Measurements from ENCODE around the gene PSMB7.

PSMB7 gene

DNA sequence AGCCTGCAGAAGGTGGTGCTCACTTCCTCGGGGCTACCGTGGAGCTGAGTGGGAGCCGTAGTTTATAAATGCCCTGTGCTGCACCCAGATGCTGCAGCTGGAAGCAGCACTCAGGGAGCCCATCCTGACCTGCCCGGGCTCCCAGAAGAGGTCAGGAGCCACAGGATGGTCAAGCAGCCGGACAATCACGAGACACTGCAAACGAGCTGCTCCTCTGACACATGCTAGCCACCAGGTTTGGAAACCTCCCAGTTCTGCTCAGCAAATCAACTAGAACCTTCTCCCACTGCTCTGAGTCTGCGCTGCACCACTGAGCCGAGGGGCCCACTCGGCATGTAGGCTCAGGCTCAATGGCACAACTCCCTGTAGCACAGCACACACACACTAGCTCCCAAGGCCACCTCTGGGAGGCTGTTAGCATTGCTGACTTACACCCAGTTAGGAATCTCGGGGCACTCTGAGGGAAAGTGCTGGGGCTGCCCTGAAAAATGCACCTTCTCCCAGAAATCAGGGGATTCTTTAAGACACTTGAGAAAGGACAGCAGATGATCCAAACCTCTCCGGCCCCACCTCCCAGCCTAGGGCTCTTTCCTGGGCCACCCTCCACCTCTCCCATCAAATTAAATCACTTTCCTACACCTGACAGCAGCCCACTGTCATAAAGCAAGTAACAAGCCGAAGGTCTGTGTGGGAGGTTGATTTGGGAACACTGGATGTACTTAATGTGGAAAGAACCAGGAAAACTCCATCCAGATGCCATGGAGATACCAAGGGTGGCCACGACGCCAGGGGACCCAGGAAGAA, 59.1 kb downstream of the PSMB7 start:
- no peak for DNase-seq

DNA sequence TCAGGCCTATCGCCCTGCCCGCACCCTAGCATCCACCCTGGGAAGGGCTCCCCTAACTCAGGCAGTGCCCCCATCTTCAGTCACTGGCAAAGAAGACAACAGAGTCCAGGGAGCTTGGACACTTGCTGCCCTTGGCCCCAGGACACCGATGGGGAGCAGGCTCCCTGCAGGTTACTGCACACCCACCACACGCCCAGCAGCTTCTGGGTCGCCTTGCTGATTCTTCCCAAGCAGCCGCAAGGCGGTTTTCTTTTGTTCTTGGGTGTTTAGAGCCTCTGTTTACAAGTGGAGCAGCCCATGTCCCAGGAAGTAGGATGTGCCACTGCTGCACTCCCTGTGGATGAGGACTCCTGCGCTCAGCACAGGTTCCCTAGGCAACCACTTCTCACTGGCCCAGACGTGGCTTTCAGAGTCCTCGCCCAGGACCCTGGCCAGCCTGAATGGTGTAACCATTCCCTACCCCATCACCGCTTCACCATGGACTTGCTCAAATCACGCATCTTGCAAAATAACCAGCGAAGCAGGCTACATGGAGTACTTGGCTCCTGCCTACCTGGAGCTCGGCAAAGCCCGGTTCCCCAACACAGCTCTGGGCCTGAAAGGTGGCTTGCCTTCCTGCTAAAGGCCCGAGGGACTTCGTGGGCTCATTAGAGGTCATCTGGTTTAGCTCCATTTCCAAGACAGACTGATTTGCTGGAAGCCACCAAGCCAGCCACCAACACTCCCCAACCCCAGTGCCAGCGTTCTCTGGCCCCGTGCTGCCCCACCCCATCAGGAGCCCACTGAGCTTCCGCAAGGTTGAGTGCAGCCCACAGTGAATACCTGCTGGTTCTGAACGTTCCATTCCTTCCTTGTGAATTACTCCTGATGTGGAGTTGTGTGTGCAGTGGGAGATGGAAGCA, 60.0 kb downstream of the PSMB7 start:
- no peak for DNase-seq

DNA sequence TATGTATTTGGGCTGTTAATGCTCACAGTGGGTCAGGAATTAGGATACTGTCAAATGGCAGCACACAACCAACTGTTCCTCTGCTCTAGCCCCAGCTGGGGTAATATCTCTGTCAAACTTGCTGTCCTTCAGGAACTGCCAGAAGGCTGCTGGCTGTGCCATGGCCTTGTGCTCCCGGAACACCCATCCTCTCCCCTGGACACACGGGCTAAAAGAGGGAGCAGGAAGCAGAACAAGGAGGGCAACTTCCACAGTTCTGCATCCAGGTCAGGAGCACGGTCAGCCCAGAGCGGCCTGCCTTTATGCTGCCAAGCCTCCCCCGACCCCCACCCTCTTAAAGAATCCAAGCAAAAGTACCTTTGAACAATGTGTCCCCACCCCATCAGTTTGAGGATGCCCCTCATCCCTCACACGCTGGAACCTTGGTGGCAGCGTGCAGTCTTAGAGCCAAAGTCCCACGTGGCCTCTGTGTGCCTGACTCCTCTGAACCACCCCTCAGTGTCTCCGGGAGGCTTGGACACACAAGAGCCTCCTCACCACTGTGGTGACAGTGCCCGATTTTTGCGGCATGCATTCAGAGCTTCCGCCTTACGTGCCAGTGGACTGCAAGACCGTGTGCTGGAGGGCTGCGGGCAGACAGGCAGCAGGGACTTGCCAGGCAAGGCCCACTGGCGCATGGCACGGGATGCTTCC, 60.8 kb downstream of the PSMB7 start:
- DNase-seq, result no peak

DNA sequence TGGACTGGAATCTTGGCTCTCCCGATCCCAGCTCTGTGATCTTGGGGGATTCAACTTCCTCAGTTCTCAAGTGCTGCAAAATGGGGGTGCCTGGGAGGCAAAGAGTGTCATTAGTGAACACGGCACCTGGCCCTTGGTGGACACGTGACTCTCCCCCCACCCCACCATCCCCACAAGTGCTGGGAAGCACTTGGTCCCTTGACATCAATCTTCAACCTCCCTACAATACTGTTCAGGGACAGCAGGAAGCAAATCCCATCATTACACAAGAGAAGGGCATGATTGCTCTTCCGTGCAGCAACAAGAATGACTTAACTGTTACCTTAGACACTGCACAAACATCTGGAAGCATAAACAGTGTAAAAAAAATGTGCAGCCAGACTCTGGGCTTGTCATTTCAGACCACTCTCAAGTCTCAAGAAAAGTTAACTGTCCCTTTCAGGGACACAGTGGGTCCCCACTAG, 61.4 kb downstream of the PSMB7 start:
- DNase-seq, result no peak

DNA sequence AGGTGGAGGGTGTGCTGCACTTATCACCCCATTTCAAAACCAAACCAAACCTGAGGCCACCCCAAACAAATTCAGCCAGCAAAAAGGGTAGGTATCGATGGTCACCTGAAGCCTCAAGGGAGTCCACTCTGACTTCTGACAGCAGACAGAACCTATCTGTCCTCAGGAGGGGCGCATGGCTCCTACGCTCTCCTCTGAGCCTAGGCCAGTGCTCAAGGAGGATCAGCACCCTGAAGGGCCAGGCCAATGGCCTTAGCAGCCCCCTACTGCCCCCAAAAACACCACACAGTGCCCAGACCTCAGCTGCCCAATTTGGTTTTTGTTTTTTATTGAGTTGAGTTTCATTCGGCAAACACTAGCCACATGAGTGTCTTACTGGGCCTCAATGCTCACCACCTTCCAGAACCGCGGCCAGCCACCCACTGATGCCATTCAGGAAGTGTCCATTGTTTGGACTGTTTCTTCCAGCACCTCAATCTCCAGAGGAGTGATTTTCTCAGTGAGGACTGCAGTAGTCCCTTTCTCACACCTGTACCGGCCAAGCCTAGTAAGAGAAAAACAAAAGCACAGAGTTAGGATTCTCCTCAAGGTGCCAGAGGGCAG, 62.0 kb downstream of the PSMB7 start:
- DNase-seq, result no peak

DNA sequence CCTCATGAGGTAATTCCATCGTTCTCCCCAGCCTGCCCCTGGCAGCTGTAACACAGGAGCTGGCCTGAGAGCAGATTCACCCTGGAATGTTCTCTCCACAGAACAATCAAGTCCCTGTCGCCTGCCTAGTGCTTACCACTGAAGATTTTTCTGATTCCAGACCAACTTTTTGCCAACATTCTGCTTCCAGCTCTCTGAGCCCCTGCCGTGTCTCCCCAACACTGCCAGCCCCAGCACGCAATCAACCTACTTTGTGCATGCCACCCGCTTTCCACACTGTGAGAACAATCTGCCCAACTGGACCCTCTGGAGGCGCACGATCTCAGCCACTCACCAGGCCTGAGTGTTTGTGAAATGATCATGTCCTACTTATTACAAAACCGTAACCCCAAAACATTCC, 62.6 kb downstream of the PSMB7 start:
- no peak for DNase-seq

DNA sequence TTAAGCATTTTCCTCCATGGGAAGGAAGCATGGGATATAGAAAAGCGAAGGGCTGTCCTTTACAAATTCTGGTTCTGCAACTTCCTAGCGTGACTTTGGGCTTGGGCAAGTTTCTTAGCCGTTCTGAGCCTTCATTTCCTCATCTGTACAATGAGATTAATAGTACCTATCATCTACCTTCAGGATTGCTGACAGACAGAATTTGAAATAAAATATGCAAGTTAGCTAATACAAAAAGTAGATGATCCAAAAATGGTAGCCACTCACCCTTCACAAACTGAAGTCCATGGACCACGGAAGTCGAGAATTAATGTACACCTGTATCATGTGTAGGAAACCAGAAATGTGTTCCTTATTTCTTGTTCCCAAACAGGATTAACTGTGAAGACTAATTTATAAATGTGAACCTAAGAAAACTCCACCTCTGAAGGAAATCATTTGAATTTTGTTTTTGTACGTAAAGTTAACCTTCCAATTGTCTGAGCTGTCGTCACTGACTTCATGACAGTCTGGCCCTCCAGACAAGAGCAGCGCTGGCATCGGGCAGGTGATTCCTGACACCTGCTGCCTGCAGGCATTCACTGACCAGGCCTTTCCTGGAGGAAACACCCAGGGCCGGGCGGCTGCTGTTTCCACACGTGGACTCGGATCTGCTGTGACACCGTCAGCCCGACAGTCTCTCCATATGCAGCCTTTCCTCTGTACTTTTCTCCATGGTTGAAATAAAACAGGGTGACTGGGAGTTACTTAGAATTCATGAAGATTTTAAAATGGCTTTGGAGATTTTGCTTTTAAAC, 63.4 kb downstream of the PSMB7 start:
- no peak for DNase-seq

DNA sequence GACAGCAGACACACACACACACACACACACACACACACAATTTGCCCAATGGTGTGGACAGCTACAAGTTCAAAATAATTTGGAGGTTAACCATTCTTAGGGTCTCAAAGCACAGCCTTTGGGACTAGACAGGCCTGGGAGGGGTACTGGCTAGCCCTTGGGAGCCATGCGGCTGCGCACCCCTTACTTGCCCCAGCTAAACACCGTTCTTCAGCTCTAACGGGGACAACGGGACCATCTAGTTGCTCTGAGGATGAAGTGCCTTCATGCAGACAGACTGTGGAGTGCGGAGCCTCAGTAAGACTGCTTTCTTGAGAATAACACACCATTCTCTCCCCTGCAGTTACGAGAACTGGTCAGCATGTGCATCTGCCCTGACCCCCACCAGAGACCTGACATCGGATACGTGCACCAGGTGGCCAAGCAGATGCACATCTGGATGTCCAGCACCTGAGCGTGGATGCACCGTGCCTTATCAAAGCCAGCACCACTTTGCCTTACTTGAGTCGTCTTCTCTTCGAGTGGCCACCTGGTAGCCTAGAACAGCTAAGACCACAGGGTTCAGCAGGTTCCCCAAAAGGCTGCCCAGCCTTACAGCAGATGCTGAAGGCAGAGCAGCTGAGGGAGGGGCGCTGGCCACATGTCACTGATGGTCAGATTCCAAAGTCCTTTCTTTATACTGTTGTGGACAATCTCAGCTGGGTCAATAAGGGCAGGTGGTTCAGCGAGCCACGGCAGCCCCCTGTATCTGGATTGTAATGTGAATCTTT, 64.6 kb downstream of the PSMB7 start:
- no peak for DNase-seq

DNA sequence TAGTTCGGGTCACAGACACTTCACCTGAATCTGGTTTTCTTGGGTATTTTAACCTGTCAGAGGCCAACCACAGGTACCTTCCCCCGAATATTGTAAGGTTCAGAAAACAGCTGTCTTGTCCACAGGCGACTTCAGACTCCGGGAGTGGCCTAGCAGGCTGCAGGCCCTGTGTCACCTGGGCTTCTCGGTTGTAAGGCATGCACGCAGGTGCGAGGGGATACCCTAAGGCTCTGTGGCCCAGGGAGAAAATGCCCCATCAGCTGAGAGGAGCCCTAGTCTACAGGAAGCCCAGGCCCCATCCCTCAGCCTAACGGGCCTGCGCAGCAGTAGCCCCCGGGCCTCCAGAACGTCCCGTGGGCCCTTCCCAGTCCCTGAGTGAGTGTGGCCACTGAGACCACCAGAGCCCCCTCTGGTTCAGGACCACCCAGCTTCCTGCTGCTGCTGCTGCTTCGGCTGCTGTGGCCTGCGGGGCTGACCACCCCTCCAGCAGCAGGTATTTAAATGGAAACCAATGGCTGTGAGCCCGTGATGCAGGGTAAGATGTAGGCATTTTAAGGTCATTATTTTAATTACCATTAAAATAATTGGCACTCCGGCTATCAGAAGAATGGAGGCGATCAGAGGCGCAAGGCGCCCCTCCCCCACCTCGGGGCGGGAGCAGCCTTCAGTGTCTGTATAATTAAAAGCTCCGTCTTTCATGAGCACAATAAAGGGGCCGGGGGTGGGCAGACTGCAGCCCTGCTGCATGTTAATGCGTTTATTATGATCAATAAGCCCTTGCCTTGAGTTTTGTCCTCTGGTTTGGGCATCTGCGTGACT, 65.4 kb downstream of the PSMB7 start:
- no peak for DNase-seq

DNA sequence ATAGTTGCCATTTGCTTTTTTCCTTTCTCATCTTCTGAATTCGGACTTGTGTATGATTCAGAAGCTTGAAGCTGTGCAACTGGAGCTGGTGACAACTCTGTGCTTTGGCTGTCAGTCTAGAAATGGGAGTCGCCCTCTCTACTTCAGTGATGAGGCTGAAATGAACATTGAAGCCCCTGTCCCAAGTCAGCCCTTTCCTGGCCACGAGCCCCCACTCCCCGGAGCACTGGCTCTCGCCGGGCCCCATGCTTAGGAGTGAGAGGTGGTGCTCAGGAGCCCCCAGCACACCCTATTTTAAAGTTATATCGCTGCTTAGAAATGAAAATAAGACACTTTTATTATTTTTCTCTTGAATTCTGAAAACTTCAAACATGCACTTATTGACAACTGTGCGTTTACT, 66.0 kb downstream of the PSMB7 start:
- DNase-seq, result no peak

DNA sequence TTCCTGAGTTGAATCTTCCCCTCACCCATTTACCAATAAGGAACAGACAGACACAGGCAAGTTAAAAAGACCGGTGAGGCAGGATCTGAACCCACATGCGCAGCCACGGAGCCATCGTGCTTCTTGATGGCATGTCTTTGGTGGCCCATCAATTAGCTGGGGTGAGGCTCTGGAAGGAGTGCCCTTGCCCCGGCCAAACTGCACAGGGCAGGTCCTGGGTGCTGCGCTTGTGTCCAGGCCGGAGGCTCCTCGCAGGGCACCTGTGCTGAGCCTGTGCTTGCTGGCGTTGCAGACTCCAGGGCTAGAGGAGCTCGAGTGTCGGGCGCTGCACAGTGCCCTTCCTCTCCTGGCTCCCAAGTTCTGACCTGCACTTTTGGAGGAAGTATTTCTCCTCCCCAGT, 66.4 kb downstream of the PSMB7 start:
- no peak for DNase-seq

DNA sequence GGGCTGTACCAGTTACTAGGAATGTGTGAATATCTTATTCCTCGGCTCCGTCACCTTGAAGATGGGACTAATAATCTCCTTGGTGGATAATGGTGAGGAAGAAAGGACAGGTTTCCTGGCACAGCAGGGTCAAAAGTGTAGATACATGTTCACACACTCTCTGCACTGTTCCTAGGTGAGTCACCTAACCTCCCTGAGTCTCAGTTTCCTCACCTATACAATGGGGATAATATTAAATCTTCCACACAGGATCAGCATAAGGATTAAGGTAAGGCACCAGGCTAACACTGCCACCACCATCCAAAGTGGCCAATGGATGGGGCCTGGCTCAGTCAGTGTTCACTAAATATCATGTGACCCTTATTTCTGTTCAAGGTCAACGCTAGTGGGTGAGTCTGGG, 66.9 kb downstream of the PSMB7 start:
- no peak for DNase-seq

DNA sequence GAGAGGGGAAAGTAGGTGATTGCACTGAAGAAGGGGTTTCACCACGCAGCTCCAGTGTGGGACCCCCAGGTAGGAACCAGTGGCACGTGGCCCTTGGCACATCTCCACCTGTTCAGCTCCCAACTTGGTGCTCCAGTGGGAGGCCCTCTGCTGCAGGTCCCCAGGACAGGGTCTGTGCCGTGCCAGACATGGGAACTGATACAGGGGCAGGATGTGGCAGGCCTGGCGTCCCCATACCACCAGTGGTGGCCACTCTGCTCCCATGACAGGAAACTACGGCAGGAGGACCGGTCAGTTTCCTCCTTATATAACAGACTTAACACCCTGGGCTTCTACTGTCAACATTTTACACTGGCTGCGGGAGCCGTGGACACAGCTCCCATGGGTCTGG, 67.3 kb downstream of the PSMB7 start:
- DNase-seq, result no peak

DNA sequence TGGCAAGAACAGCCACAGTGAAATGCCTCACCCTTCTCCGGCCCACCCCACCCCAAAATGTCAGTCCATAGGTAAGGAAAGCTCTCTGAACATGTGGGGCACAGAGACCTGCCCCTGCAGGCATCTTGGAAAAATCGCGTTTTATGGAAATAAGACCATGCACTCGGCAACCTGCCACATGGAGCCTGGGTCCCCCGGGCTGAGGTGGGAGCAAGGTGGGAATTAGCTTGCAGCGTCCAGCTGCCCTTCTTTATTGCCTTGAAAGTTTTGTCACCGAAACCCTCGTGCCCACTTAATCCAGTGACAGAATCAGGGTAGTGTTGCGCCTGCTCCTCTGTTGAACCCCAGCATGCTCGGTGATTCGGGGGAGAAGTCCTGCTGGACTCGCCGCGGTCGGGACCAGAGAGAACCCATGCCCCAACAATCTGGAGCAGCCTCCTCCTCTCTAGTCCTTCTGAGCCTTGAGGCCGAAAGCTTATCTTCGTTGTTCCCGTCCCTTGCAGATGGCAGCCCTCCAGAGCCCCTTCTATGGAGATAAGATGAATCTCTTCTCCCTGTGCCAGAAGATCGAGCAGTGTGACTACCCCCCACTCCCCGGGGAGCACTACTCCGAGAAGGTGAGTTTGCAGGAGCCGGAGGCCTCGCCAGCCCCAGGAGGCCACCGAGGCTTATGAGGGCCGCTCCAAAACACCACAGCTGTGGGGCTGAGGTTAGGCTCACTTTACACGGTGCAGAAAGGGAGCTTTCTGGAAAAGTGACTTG, 67.9 kb downstream of the PSMB7 start:
- DNase-seq, result no peak

DNA sequence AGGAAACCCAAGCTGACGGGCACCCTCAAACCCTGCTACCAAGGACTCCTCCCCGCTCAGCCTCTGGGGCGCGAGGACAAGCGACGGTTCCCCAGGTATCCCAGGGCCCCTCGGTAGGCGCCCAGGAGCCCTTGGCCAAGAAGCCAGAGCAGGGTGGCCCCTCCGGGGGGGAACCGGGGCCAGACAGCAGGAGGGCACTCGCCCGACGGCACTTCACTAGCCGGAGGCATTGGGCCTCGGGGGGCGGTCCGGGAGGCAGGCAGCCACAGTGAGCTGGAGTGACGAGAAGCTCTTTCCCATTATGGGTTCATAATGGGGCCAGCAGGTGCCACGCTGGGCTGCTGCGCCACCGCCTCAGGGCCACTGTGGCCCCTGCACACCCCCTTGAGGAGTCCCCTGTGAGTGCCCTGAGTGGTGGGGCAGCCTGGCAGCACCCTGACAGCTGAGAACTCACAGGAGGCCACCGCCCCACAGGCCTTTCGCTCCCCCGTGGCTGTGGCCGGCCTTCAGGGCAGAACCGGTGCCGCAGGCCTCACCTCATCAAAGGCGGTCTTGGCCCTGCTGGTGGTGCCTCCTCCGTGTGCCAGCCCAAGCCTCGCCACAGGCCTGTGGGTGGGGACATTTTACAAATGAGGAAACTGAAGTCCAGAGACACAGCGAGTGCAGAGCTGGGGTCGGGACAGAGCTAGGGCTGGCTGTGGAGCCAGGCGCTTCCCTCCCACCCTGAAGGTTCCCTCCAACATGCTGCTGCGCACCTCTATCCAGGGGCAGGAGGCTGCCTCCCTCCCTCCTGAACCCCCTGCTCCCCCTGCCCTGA, 68.7 kb downstream of the PSMB7 start:
- no peak for DNase-seq

DNA sequence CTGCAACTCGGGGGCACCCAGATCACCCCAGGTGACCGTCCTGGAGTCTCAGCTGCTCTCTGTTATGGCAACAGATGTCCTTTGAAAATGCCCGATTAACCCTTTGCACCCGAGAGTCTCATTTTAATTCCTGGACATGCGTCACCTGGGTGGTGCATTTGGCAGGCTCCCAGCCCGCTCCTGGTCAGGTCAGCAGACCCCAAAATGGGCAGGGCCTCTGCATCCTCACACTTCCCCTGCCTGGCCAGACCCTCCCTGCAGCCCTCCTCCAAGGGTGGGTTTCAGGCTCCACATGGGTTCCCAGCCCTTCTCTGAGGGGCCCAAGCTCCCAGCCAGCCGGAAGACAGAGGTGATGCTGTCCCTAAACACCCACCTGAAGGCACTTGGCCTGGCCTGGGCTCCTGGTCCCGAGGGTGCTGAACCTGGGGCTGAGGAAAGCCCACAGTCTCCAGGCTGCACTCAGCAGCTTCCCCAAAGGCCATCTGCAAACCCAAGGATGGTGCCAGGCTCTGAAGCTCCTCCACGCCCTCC, 69.4 kb downstream of the PSMB7 start:
- DNase-seq, result no peak

DNA sequence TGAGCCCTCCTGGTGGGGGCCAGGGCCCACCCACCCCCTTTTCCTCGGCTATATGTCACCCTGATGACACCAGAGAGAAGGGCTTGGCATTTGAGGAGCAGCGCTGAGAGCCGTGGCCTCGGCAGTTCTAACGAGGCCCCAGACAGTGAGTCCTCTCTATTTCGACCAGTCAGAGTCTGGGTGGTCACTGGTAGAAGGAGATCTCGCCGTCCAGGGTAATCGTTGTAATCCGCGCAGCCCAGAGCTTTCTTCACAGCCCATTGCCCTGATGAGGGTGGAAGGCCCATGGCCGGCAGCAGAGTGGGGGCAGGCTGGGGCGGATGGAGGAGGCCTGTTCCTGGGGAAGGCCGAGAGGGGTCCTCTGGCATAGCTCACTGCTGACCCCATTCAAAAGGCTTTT, 70.2 kb downstream of the PSMB7 start:
- DNase-seq, result no peak

DNA sequence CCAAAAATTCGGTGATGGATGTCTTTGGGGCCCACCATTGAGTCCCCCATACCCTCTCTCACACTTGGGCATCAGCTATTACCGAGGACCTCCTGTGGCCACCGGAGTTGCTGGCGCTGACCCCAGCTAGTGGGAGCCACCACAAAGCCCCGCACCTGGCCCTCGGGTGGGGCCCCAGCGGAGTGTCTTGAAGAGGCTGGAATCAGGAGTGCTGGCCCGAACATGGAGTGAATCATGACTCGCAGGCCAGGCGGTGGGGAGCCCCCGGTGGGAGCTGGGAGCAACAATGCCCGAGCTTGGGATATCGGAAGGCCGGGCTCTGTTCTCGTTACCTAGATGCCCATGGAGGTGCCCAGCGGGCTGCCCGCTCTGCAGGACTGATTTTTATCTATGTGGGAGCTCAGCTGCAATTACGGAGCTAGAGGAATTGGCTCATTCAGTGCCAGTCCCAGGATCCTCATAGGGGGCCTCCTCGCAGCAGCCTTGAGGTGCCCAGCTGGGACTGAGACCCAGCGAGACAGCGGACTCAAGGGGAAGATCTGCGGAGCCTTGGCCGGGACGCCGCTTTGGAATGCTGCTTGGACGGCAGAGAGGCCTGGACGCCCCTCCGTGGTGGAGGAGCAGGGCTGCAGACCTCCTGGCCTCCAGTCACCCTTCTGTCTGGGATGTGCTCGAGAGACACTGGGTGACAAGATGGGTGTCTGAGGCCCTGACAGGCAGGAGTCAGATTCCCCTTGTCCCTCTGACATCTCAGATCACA, 70.8 kb downstream of the PSMB7 start:
- no peak for DNase-seq
